ENCODE measurements around the gene SERPINA3. TPM values are rescaled to one million over a fixed set of nuclear protein-coding genes. Genes with fewer than 3 reads are reported as not detected.

SERPINA3 gene
- total and polyA plus RNA-seq, 2 of the 8 experiments (the other 6 are each of a cell fraction or from before 2014, with no cell fraction given): not detected

- Histone ChIP-seq H3K4ac (replicated peaks; ENCODE audit: insufficient read length, low read depth, low read length) (no peak overlapping the region), H2BK120ac (replicated peaks; ENCODE audit: low read depth, low read length) (no peak overlapping the region), H2AK5ac (ENCODE audit: low read depth, low read length) (no peak overlapping the region), H3K9ac (replicated peaks in 1 of 4; ENCODE audit: extremely low read depth in 1 of 4, low read depth in 3 of 4, low read length in 3 of 4) (no peak overlapping the region), H4K5ac (ENCODE audit: insufficient read length, low read depth, low read length) (no peak overlapping the region), H3K27ac (ENCODE audit: low read depth, low read length) (no peak overlapping the region), H3K18ac (ENCODE audit: extremely low read depth, low read length) (no peak overlapping the region), H3K23ac (ENCODE audit: insufficient read length) (no peak overlapping the region), H4K8ac (ENCODE audit: extremely low read depth, insufficient read depth, low read length) (no peak overlapping the region), H2BK5ac (ENCODE audit: low read depth, low read length) (no peak overlapping the region), H4K20me1 (replicated peaks in 1 of 2; ENCODE audit: control insufficient read depth in 1 of 2, insufficient read depth in 2 of 2, low read length in 2 of 2) (peaks cover 0 to 6% of the 10 kb centered on the region in 2 experiments), H3K56ac (replicated peaks; ENCODE audit: insufficient read length, low read depth, low read length) (no peak overlapping the region), H3K27me3 (replicated peaks in 1 of 4; ENCODE audit: control insufficient read depth in 3 of 4, extremely low read depth in 1 of 4, insufficient read depth in 3 of 4, low read length in 3 of 4) (no peaks in the 10 kb centered on the region), H3K4me3 (ENCODE audit: extremely low read depth in 1 of 4, insufficient read depth in 2 of 4, low read depth in 3 of 4, low read length in 4 of 4) (no peak overlapping the region), H2BK12ac (ENCODE audit: low read depth, low read length) (no peak overlapping the region), H3K9me3 (ENCODE audit: insufficient read depth in 2 of 2, low read depth in 1 of 2, low read length in 1 of 2) (no peaks in the 10 kb centered on the region; a peak in 1 of 4 replicates), H3K4me1 (replicated peaks in 1 of 4; ENCODE audit: control insufficient read depth in 3 of 4, insufficient read depth in 4 of 4, low read length in 3 of 4) (no peaks in the 10 kb centered on the region), H4K91ac (replicated peaks; ENCODE audit: insufficient read length, low read length) (no peak overlapping the region), H3K14ac (ENCODE audit: insufficient read length) (no peak overlapping the region), H3K79me2 (ENCODE audit: control insufficient read depth in 1 of 2, insufficient read depth in 2 of 2, low read length in 2 of 2) (no peaks in the 10 kb centered on the region; a peak in 1 of 4 replicates), H3K4me2 (ENCODE audit: insufficient read depth in 1 of 2, low read depth in 2 of 2, low read length in 2 of 2) (no peak overlapping the region), H3K79me1 (ENCODE audit: low read depth, low read length) (no peaks in the 10 kb centered on the region), H2BK20ac (ENCODE audit: low read length) (no peak overlapping the region), H3K23me2 (ENCODE audit: low read depth, low read length) (peaks cover 8% of the 10 kb centered on the region; the same call in 1 of the 2 replicates), H2AFZ (ENCODE audit: low read length) (0 out of 2 replicates have a peak overlapping the region, but pooled peaks have one; percentile 62), H2BK15ac (ENCODE audit: low read length) (no peak overlapping the region), H3K36me3 (ENCODE audit: control insufficient read depth in 2 of 4, insufficient read depth in 4 of 4, low read length in 3 of 4) (no peaks in the 10 kb centered on the region)
- WGBS, 2 experiments (ENCODE audit: extremely low coverage in 1 of 2, insufficient coverage in 1 of 2, insufficient read length in 1 of 2, insufficient replicate concordance in 2 of 2, low coverage in 1 of 2, low lambda C conversion rate in 2 of 2, missing lambda C conversion rate in 1 of 2): 87% methylated on average over 13 of the region's 13 CpGs; no CpG with 5 or more reads in 1 of the 2 experiments
- CTCF ChIA-PET (ENCODE audit: partially characterized antibody): interaction anchor here (0.7 to 1.9 kb wide), 4 partner anchors 14 to 105 kb away, joined by 3 to 5 read pairs (median 4); no protein-coding TSS in a partner anchor
- POLR2A ChIA-PET (ENCODE audit: partially characterized antibody): no interaction called here
- FAIRE-seq (no peak), DNase-seq (ENCODE audit: low read depth in 1 of 2, low spot score in 2 of 2) (no peak)
- TF ChIP-seq KDM5A (IDR thresholded peaks at IDR 0.05; ENCODE audit: low read length) (no peak), TAF7 (optimal IDR thresholded peaks at IDR 0.05; ENCODE audit: borderline replicate concordance, low read depth, low read length) (no peak)
These were observed 42.1 kb downstream of the SERPINA3 start for GRCh38 chr14:94654071-94654861.
